GM19099 (cell line): ENCODE data around the gene GRM7.

Experiments
- POLR2A ChIP-seq: IDR thresholded peaks from 3 replicates; pipeline ENCODE4 v1.6.1; 2011; ENCODE audit warnings: low read depth; ENCODE audit not compliant: insufficient read length; ENCODE audit errors: extremely low read depth

The GRM7 gene

GRCh38 chr3:7432610-7433009 lies 571.7 kb downstream of the GRM7 start:
- TF ChIP-seq POLR2A = no peak

DNA sequence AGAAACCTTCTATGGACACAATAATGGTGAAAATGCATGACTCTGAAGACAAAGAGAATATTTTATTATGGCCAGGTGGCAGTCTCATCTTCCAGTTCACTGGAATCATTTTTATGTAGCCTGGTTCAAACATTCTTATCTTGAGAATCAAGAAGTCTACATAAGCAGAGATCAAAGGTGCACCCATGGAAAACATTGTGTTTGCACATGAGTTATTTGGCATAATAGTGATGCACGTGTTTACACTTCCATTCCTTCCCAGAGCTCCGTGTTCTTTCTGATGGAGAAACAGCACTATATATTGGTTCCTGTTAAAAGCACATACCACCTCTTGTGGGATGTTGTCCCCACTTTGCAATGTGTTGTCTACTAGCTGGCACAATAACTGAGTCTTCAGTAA lies 572.2 kb downstream of the GRM7 start:
- TF ChIP-seq POLR2A = no peak

- no peak for TF ChIP-seq POLR2A
Observed at GRCh38 chr3:7436542-7436941, 575.6 kb downstream of the GRM7 start.

- TF ChIP-seq POLR2A = no peak
Observed at GRCh38 chr3:7437231-7437630, 576.3 kb downstream of the GRM7 start.

DNA sequence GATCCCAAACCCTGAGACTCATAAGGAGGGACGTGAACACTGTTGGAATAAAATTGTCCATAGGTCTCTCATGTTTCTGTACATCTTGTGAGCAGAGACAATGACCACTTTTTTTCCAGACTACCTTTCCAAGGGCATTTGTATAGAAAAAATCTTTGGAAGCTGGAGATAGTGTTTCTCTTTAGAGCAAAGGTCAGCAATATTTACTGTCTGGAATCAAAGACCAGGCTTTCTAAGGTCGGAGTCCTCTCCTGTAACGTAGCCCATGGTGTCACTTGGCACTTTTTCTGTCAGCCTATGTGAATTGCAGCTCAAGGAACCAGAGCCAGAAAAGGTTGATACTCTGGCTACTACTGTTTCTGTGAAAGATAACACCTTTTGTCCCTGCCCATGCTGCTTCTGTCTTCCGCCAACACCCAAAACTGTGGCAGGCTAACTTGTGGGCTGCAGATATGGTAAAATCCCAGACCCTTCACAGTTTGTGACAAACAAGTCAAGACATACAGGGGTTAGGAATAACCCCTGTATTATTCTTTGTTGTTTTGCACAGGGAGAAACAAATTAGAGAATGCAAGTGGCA lies 578.3 kb downstream of the GRM7 start:
- no peak for TF ChIP-seq POLR2A

GRCh38 chr3:7444886-7445285 lies 584.0 kb downstream of the GRM7 start:
- TF ChIP-seq POLR2A = no peak

DNA sequence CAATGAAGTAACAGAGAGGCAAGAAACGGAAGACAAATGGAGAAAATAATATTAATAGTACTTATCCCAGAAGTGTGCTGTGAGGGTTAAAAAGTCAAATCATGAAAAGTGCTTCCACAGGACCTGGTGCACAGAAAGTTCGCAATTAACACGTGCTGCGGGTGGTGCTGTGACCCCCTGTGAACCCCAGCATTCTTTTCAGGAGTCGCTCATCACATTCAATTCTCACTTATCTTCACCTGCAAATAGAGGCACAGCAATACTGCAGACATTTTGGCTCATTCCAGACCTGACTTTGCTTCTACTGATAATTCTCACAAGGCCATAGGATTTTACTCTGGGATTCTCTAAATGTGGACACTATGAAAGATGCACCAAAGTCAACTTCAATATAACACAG lies 584.4 kb downstream of the GRM7 start:
- TF ChIP-seq POLR2A = no peak

DNA sequence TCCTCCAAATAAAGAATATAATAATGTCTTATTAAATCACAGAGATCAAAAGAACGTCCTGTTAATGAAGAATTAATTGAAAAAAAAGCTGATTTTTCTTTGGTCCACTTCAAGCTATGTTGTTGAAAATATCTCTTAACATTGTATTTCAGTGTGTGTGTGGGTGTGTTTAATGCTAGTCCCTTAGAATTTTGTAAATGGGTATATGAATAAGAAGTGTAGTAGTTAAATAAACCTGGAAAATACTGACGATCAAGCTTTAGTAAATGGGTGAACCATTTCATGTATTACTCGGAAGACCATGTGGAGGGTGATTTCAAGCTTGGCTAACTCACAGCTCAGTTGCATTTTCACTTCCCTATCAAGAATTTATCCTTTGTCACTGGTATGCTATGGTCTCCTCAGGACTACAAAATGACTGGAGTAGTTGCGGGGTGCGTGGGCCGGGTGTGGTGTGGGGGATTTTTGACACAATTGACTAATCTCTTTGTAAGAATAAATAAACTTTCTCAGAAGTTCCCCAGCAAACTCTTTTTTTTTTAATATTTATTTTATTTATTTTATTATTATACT lies 586.4 kb downstream of the GRM7 start:
- TF ChIP-seq POLR2A = no peak

DNA sequence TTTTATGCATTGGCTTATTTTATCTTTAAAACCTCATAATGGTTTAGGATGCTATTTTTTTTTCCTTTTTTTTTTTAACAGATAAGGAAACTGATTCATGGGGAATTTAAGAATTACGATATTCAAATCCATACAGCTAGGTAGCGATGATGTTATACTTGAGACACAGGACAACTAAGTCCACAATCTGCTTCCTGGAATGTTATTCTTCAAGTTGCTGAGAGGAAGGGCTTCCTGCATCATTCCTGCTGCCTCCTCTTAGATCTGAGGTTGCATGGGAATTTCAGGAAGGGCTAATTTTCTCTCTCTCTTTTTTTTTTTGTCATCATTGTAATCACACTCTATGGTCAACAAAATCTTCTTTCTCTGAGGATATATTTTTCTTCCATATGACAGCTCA lies 595.5 kb downstream of the GRM7 start:
- TF ChIP-seq POLR2A = no peak

DNA sequence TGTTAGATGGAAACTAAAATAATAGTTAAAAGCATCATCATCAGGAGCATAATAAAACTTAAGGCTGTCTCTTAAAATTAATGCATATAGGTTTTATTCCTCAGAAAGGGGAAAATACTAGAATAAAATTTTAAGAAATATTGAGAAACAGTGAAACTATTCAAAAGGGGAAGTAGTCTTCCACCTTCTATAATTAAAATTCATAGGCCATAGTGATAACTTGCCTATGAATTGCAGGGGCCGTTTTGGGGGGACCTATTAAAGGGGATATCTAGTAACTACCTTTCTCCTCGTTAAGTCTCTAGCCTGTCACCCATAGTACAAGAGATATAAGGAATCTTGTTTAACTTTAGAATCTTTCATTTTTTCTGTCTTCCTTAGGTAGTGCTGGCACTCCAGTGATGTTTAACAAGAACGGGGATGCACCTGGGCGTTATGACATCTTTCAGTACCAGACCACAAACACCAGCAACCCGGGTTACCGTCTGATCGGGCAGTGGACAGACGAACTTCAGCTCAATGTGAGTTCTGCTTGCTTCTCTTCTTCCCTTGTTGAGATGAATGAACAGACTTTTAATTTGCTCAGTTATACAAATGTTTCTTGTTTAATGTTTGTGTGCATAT lies 600.4 kb downstream of the GRM7 start:
- TF ChIP-seq POLR2A = no peak

DNA sequence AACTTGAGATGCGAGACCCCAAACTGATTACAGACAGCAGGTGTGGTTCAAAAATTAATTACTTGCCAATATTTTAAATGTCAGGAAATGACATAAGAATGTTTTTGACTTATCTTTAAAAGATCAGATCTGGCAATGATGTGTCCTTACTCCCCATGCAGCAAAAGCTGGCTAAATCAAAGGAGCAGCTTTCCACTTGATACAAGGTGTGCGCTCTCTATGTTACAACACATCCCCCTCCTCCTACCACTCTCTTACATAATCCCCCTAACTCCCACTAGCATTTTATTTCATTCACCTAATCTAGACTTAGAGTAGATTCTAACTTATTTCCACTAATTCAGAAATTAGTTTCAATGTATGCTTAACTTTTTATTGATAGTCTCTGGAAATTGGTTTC lies 609.0 kb downstream of the GRM7 start:
- no peak for TF ChIP-seq POLR2A

- no peak for TF ChIP-seq POLR2A
Observed at GRCh38 chr3:7484636-7485035, 623.7 kb downstream of the GRM7 start.

DNA sequence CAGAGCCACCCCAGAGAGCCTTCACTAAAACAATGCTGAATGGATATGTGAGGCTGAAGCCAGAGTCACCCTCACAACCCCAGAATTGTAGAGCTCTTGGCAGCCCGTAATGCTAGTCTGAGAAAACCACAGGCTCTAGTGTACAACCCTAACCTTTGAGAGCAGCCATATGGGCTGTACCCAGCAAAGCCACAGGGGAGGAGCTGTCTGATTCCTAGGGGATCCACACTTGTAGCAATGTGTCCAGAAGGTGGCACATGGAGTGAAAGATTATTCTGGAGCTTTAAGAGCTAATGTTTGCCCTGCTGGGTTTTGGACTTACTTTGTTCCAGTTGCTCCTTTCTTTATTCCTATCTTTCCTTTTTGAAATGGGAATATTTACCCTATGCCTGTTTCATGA lies 626.8 kb downstream of the GRM7 start:
- no peak for TF ChIP-seq POLR2A

GRCh38 chr3:7489417-7489816 lies 628.5 kb downstream of the GRM7 start:
- TF ChIP-seq POLR2A = no peak

DNA sequence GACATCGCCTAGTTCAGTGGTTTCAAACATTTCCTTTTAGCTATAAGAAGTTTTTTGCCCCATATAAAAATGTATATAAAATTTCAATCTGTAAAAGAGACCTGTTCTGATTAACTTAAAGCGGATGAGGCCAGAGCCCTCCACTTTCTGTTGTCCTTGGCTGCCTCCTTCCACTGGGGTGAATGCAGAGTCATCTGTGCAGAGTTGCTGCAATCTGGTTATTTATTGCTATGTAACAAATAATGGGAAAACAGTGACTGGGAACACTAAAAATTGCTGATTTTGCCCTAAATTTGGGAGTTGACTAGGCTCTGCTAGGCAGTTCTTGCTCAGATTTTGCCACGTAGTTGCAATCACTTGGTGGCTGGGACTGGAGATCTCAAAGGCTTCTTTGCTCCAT lies 637.8 kb downstream of the GRM7 start:
- no peak for TF ChIP-seq POLR2A

GRCh38 chr3:7503431-7503830 lies 642.5 kb downstream of the GRM7 start:
- TF ChIP-seq POLR2A = no peak
